HEK293 (cell line): ENCODE data around the gene GPR153.

Experiments used
- EGR2 ChIP-seq: fragments of 450-650 bp; formaldehyde crosslinking; IDR thresholded peaks from 2 replicates; pipeline ENCODE4 v1.5.1; 2016; ENCODE audit warnings: low read depth, missing biosample characterization, missing genetic modification characterization
- GLI4 ChIP-seq: fragments of 450-650 bp; formaldehyde crosslinking; IDR thresholded peaks from 2 replicates; pipeline ENCODE4 v1.5.1; 2016; ENCODE audit warnings: missing biosample characterization, missing genetic modification characterization
- KLF7 ChIP-seq: fragments of 450-650 bp; formaldehyde crosslinking; IDR thresholded peaks from 2 replicates; pipeline ENCODE4 v1.5.1; 2016; ENCODE audit warnings: missing biosample characterization, missing genetic modification characterization, borderline replicate concordance
- REPIN1 ChIP-seq: fragments of 450-650 bp; formaldehyde crosslinking; IDR thresholded peaks from 2 replicates; pipeline ENCODE4 v1.5.1; 2017; ENCODE audit warnings: missing biosample characterization, missing genetic modification characterization, low read depth
- SETDB1 ChIP-seq: IDR thresholded peaks from one replicate; pipeline ENCODE4 v1.6.1; 2017; ENCODE audit warnings: mild to moderate bottlenecking, low read length, moderate library complexity, mixed read lengths; ENCODE audit not compliant: insufficient read length
- TCF7L2 ChIP-seq: IDR thresholded peaks from 2 replicates; pipeline ENCODE4 v1.6.1; 2011; ENCODE audit warnings: low read depth, mild to moderate bottlenecking, inconsistent platforms, low read length, moderate library complexity, borderline replicate concordance
- TSHZ1 ChIP-seq: fragments of 450-650 bp; formaldehyde crosslinking; IDR thresholded peaks from 2 replicates; pipeline ENCODE4 v1.5.1; 2016; ENCODE audit warnings: missing biosample characterization, missing genetic modification characterization, borderline replicate concordance
- YY2 ChIP-seq: fragments of 450-650 bp; formaldehyde crosslinking; IDR thresholded peaks from 2 replicates; pipeline ENCODE4 v1.5.1; 2016; ENCODE audit warnings: missing biosample characterization, missing genetic modification characterization
- ZBTB7A ChIP-seq: fragments of 450-650 bp; formaldehyde crosslinking; IDR thresholded peaks from 2 replicates; pipeline ENCODE4 v1.5.1; 2016; ENCODE audit warnings: low read depth, missing biosample characterization, missing genetic modification characterization
- ZBTB8A ChIP-seq: fragments of 450-650 bp; formaldehyde crosslinking; IDR thresholded peaks from 2 replicates; pipeline ENCODE4 v1.5.1; 2016; ENCODE audit warnings: missing biosample characterization, missing genetic modification characterization
- ZFHX2 ChIP-seq: fragments of 450-650 bp; formaldehyde crosslinking; conservative IDR thresholded peaks from 2 replicates; pipeline ENCODE4 v1.5.1; 2016; ENCODE audit warnings: missing biosample characterization, missing genetic modification characterization
- ZFP3 ChIP-seq: fragments of 450-650 bp; formaldehyde crosslinking; IDR thresholded peaks from 2 replicates; pipeline ENCODE4 v1.5.1; 2016; ENCODE audit warnings: low read depth, missing biosample characterization, missing genetic modification characterization
- ZNF138 ChIP-seq: fragments of 450-650 bp; formaldehyde crosslinking; IDR thresholded peaks from 2 replicates; pipeline ENCODE4 v1.5.1; 2016; ENCODE audit warnings: missing biosample characterization, missing genetic modification characterization, borderline replicate concordance
- ZNF248 ChIP-seq: fragments of 450-650 bp; formaldehyde crosslinking; IDR thresholded peaks from 2 replicates; pipeline ENCODE4 v1.5.1; 2017; ENCODE audit warnings: missing biosample characterization, missing genetic modification characterization
- ZNF362 ChIP-seq: fragments of 450-650 bp; formaldehyde crosslinking; IDR thresholded peaks from 2 replicates; pipeline ENCODE4 v1.5.1; 2016; ENCODE audit warnings: missing biosample characterization, missing genetic modification characterization
- ZNF449 ChIP-seq: fragments of 450-650 bp; formaldehyde crosslinking; IDR thresholded peaks from 2 replicates; pipeline ENCODE4 v1.5.1; 2017; ENCODE audit warnings: missing biosample characterization, mild to moderate bottlenecking, missing genetic modification characterization, moderate library complexity
- ZNF501 ChIP-seq: fragments of 450-650 bp; formaldehyde crosslinking; IDR thresholded peaks from 2 replicates; pipeline ENCODE4 v1.5.1; 2016; ENCODE audit warnings: missing biosample characterization, missing genetic modification characterization
- ZNF529 ChIP-seq: fragments of 450-650 bp; formaldehyde crosslinking; IDR thresholded peaks from 2 replicates; pipeline ENCODE4 v1.5.1; 2017; ENCODE audit warnings: missing genetic modification characterization, missing biosample characterization; ENCODE audit not compliant: insufficient replicate concordance
- ZNF561 ChIP-seq: fragments of 450-650 bp; IDR thresholded peaks from 2 replicates; pipeline ENCODE4 v1.5.1; 2018; ENCODE audit warnings: missing biosample characterization, missing genetic modification characterization, borderline replicate concordance
- ZNF626 ChIP-seq: fragments of 450-650 bp; sonication (Bioruptor Pico); formaldehyde crosslinking; IDR thresholded peaks from 2 replicates; pipeline ENCODE4 v1.5.1; 2018; ENCODE audit warnings: missing biosample characterization, missing genetic modification characterization, inconsistent platforms
- ZNF660 ChIP-seq: fragments of 450-650 bp; IDR thresholded peaks from 2 replicates; pipeline ENCODE4 v1.5.1; 2018; ENCODE audit warnings: missing biosample characterization, mild to moderate bottlenecking, missing genetic modification characterization
- ZXDB ChIP-seq: fragments of 450-650 bp; formaldehyde crosslinking; IDR thresholded peaks from 2 replicates; pipeline ENCODE4 v1.5.1; 2016; ENCODE audit warnings: missing biosample characterization, missing genetic modification characterization
- TF ChIP-seq, protein P1 (sequence below): fragments of 450-650 bp; formaldehyde crosslinking; IDR thresholded peaks from 2 replicates; pipeline ENCODE4 v1.5.1; 2016; ENCODE audit warnings: missing biosample characterization, missing genetic modification characterization
- TF ChIP-seq, protein P2 (sequence below): fragments of 450-650 bp; formaldehyde crosslinking; IDR thresholded peaks from 2 replicates; pipeline ENCODE4 v1.5.1; 2016; ENCODE audit warnings: missing biosample characterization, missing genetic modification characterization
- TF ChIP-seq, protein P3 (sequence below): fragments of 450-650 bp; formaldehyde crosslinking; IDR thresholded peaks from 2 replicates; pipeline ENCODE4 v1.5.1; 2016; ENCODE audit warnings: missing biosample characterization, missing genetic modification characterization, borderline replicate concordance
- TF ChIP-seq, protein P4 (sequence below): fragments of 450-650 bp; formaldehyde crosslinking; IDR thresholded peaks from 2 replicates; pipeline ENCODE4 v1.5.1; 2016; ENCODE audit warnings: missing biosample characterization, missing genetic modification characterization, low read depth

Gene GPR153

DNA sequence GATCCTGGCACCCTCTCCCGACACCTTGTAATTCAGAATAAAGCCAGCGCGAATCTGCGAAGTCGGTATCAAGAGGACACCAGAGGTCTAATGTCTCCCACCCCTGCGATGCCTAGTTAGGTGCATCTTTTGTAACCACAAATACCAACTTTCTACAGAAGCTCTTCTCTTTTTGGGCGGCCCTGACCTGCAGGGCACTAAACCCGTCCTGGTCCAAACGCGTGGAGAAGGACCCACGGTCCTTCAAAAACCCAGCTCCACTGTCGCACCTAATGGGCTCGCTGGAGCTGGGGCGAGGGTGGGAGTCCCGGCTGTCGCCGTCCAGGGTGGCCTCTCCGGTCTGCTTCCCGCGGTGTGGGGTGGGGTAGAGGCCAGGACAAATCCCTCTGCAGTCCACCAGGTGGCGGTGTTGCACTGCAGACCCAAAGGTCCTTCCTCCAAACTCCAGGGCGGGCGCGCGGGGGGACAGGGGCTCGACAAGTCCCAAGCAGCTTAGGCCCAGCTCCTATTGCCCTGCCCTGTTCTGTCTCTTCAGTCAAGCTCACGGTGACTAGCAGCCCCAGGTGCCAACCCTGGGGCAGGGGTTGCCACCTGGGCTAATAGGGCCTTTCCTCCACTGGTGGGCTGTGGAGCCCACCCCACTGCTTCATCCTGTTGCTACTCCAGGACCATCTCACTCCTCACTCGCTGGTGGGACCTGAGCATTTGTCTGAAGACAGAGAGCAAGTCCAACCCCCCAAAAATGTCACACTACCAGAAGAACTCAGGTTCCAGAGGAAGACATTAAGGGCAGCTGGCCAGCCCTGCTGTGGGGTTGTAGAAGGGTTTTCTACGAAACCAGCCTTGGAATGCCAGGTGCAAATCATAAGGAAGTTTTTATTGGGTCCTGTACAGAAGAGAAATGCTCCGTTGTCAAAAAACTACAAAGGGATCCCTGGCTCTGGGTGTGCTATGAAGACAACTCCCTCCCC, 14.1 kb downstream of the GPR153 start (continued):
- TF ChIP-seq TSHZ1 (tag by site-specific recombination) (no peak), ZBTB7A (tag by site-specific recombination) (peak; percentile 80; the same call in 1 of the 2 replicates), ZNF501 (tag by site-specific recombination) (no peak), KLF7 (tag by site-specific recombination) (no peak; the same call in 1 of the 2 replicates), SETDB1 (no peak), ZFHX2 (tag by site-specific recombination) (no peak), ZNF561 (tag by site-specific recombination) (peak; percentile 48; the same call in 1 of the 2 replicates), ZNF626 (tag by site-specific recombination) (no peak), REPIN1 (tag by site-specific recombination) (no peak), ZFP3 (tag by site-specific recombination) (no peak), ZXDB (tag by site-specific recombination) (0 out of 2 replicates have a peak, but pooled peaks have one; percentile 31), ZNF138 (tag by site-specific recombination) (no peak), ZNF248 (no peak), GLI4 (tag by site-specific recombination) (no peak), ZNF660 (tag by site-specific recombination) (no peak), ZNF529 (tag by site-specific recombination) (no peak), ZNF362 (no peak), TCF7L2 (no peak), YY2 (no peak), EGR2 (tag by site-specific recombination) (no peak), ZNF449 (tag by site-specific recombination) (no peak), ZBTB8A (tag by site-specific recombination) (peak; percentile 25; the same call in 1 of the 2 replicates)
- TF ChIP-seq, protein P1, sequence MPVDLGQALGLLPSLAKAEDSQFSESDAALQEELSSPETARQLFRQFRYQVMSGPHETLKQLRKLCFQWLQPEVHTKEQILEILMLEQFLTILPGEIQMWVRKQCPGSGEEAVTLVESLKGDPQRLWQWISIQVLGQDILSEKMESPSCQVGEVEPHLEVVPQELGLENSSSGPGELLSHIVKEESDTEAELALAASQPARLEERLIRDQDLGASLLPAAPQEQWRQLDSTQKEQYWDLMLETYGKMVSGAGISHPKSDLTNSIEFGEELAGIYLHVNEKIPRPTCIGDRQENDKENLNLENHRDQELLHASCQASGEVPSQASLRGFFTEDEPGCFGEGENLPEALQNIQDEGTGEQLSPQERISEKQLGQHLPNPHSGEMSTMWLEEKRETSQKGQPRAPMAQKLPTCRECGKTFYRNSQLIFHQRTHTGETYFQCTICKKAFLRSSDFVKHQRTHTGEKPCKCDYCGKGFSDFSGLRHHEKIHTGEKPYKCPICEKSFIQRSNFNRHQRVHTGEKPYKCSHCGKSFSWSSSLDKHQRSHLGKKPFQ (tag by site-specific recombination): 0 out of 2 replicates have a peak, but pooled peaks have one; percentile 15
- TF ChIP-seq, protein P2, sequence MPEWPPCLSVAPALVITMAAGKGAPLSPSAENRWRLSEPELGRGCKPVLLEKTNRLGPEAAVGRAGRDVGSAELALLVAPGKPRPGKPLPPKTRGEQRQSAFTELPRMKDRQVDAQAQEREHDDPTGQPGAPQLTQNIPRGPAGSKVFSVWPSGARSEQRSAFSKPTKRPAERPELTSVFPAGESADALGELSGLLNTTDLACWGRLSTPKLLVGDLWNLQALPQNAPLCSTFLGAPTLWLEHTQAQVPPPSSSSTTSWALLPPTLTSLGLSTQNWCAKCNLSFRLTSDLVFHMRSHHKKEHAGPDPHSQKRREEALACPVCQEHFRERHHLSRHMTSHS: no peak
- TF ChIP-seq, protein P3, sequence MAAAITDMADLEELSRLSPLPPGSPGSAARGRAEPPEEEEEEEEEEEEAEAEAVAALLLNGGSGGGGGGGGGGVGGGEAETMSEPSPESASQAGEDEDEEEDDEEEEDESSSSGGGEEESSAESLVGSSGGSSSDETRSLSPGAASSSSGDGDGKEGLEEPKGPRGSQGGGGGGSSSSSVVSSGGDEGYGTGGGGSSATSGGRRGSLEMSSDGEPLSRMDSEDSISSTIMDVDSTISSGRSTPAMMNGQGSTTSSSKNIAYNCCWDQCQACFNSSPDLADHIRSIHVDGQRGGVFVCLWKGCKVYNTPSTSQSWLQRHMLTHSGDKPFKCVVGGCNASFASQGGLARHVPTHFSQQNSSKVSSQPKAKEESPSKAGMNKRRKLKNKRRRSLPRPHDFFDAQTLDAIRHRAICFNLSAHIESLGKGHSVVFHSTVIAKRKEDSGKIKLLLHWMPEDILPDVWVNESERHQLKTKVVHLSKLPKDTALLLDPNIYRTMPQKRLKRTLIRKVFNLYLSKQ (tag by site-specific recombination): no peak
- TF ChIP-seq, protein P4, sequence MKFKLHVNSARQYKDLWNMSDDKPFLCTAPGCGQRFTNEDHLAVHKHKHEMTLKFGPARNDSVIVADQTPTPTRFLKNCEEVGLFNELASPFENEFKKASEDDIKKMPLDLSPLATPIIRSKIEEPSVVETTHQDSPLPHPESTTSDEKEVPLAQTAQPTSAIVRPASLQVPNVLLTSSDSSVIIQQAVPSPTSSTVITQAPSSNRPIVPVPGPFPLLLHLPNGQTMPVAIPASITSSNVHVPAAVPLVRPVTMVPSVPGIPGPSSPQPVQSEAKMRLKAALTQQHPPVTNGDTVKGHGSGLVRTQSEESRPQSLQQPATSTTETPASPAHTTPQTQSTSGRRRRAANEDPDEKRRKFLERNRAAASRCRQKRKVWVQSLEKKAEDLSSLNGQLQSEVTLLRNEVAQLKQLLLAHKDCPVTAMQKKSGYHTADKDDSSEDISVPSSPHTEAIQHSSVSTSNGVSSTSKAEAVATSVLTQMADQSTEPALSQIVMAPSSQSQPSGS (tag by site-specific recombination): no peak
